Stomach (tissue), 9 donors: ENCODE data around the gene TRAF3IP3. TPM values are rescaled to one million over a fixed set of nuclear protein-coding genes. Genes with fewer than 3 reads are reported as not detected.

ENCODE experiments used
- DNase-seq, 2 donors: peaks; one replicate each; pipeline versions ENCODE4 v3.0.0 to v3.0.0-alpha.2; 2013 to 2019
- H3K27ac ChIP-seq, 5 donors: fragments of 200-600 bp in 4 of 5; sonication (generic) in 4 of 5; one replicate each; pipeline ENCODE4 v1.5.1; 2013 to 2019; ENCODE audit warnings: mild to moderate bottlenecking in 1 of 5, moderate library complexity in 1 of 5
- H3K27me3 ChIP-seq, 3 donors: fragments of 200-600 bp; sonication (generic); one replicate each; pipeline ENCODE4 v1.5.1; 2017 to 2019; ENCODE audit warnings: mixed run types in 1 of 3
- H3K36me3 ChIP-seq, 4 donors: fragments of 200-600 bp; sonication (generic); 1 replicate in 3 of 4; 2 replicates in 1 of 4; pipeline ENCODE4 v1.5.1; 2016 to 2019
- H3K4me1 ChIP-seq, 4 donors: fragments of 200-600 bp; sonication (generic); one replicate each; pipeline ENCODE4 v1.5.1; 2016 to 2019
- H3K4me3 ChIP-seq, 4 donors: fragments of 200-600 bp; sonication (generic) in 3 of 4; one replicate each; pipeline ENCODE4 v1.5.1; 2016 to 2019; ENCODE audit warnings: mild to moderate bottlenecking in 1 of 4
- H3K9me3 ChIP-seq, 4 donors: fragments of 200-600 bp; sonication (generic); one replicate each; pipeline ENCODE4 v1.5.1; 2016 to 2019
- CTCF ChIP-seq, 7 experiments: fragments of 450-650 bp in 4 of 7; fragments of 200-600 bp in 3 of 7; sonication (generic) in 3 of 7; IDR thresholded peaks; one replicate each; pipeline ENCODE4 v1.5.1; 2016 to 2019; ENCODE audit warnings: antibody characterized with exemption in 7 of 7, control low read depth in 2 of 7, mild to moderate bottlenecking in 1 of 7
- EP300 ChIP-seq: sonication (generic); formaldehyde crosslinking; IDR thresholded peaks from one replicate; pipeline ENCODE4 v1.6.1; 2017; ENCODE audit warnings: antibody characterized with exemption
- POLR2A ChIP-seq, 4 donors: fragments of 450-650 bp; IDR thresholded peaks; one replicate each; pipeline ENCODE4 v1.6.1; 2016; ENCODE audit warnings: antibody characterized with exemption in 4 of 4, control low read depth in 2 of 4, mild to moderate bottlenecking in 1 of 4, moderate library complexity in 1 of 4
- POLR2AphosphoS5 ChIP-seq, 3 donors: sonication (generic); formaldehyde crosslinking; IDR thresholded peaks; one replicate each; pipeline ENCODE4 v1.6.1; 2016; ENCODE audit warnings: antibody characterized with exemption in 3 of 3
- WGBS, 5 donors: extraction: QIAGEN DNeasy Blood & Tissue Kit in 3 of 5; methylation state at CpG; one replicate each; pipeline versions ENCODE4 v1.1.5 to v1.1.7; 2013 to 2018; 5-methylcytosine and 5-hydroxymethylcytosine counted together
- intact Hi-C: fragments of 100-400 bp; cut with DNase I; formaldehyde crosslinking; loops from one replicate; pipeline ENCODE4 v1.15.1; 2023; ENCODE audit warnings: low total_unique reads
- polyA plus RNA-seq, 3 donors: library from polyadenylated mRNA; stranded (reverse); fragments of 200-250 nt; gene quantifications; one replicate each; pipeline ENCODE4 v1.2.3, GENCODE V29; 2013
- total RNA-seq, 5 donors: library from RNA; depleted of rRNA; stranded (reverse); fragments of >200 nt; gene quantifications; one replicate each; pipeline versions ENCODE4 v1.1.0 to v1.2.3, GENCODE V29; 2014 to 2016
- donor health status: healthy with polysubstance abuse.
- donor health status: Bipolar disorder and iron deficiency.
- donor health status: healthy.

TRAF3IP3 gene
- total and polyA plus RNA-seq, 8 donors: 2.2 to 9.6 (median 3.3) TPM; not detected in 1

- DNase-seq: no peak
- H3K4me3 ChIP-seq: no peak overlapping the region
- intact Hi-C loops: no loop called here
- peak overlapping the region in 4 of 5 donors; percentile 73 to 84 (median 78) for H3K27ac ChIP-seq
- no peaks in the 10 kb centered on the region for H3K27me3 ChIP-seq
- TF ChIP-seq POLR2A (IDR thresholded peaks at IDR 0.05) (no peak), CTCF (IDR thresholded peaks at IDR 0.05) (no peak), EP300 (no peak), POLR2AphosphoS5 (IDR thresholded peaks at IDR 0.05) (no peak)
- H3K4me1 ChIP-seq: peaks cover 18 to 55% (median 31%) of the 10 kb centered on the region in 4 donors
- no peaks in the 10 kb centered on the region for H3K36me3 ChIP-seq
- H3K9me3 ChIP-seq: no peaks in the 10 kb centered on the region
These were observed 11.9 kb downstream of the TRAF3IP3 start for GRCh38 chr1:209767706-209768105.

- no peaks in the 10 kb centered on the region for H3K27me3 ChIP-seq
- intact Hi-C loops: no loop called here
- no peaks in the 10 kb centered on the region for H3K9me3 ChIP-seq
- WGBS, 5 donors: 69 to 87% (median 77%) methylated on average over 9 of the region's 9 CpGs
- H3K27ac ChIP-seq: peak overlapping the region in 4 of 5 donors; percentile 73 to 84 (median 78)
- H3K4me1 ChIP-seq: peaks cover 18 to 55% (median 31%) of the 10 kb centered on the region in 4 donors
- H3K36me3 ChIP-seq: no peaks in the 10 kb centered on the region
- peak overlapping the region; percentile 24 to 38 (median 28) for H3K4me3 ChIP-seq
- DNase-seq: peak; percentile 55 to 59
- TF ChIP-seq POLR2AphosphoS5 (IDR thresholded peaks at IDR 0.05): peak in 1 of 3 donors; percentile 6
- no peak for TF ChIP-seq CTCF (IDR thresholded peaks at IDR 0.05)
- no peak for TF ChIP-seq POLR2A (IDR thresholded peaks at IDR 0.05)
- no peak for TF ChIP-seq EP300
These were observed 12.5 kb downstream of the TRAF3IP3 start for GRCh38 chr1:209768354-209768774.

- peaks cover 18 to 55% (median 31%) of the 10 kb centered on the region in 4 donors for H3K4me1 ChIP-seq
- peak overlapping the region in 4 of 5 donors; percentile 73 to 84 (median 78) for H3K27ac ChIP-seq
- H3K36me3 ChIP-seq: no peaks in the 10 kb centered on the region
- no peaks in the 10 kb centered on the region for H3K27me3 ChIP-seq
- peak in 1 of 2 donors; percentile 85 for DNase-seq
- TF ChIP-seq POLR2AphosphoS5 (IDR thresholded peaks at IDR 0.05): peak; percentile 30 to 81 (median 34)
- TF ChIP-seq CTCF (IDR thresholded peaks at IDR 0.05): no peak
- peak; percentile 49 for TF ChIP-seq EP300
- no peaks in the 10 kb centered on the region for H3K9me3 ChIP-seq
- 16 to 47% (median 41%) methylated on average over 13 of the region's 13 CpGs for WGBS, 5 donors
- H3K4me3 ChIP-seq: peak overlapping the region; percentile 24 to 38 (median 28)
- intact Hi-C loops: no loop called here
These were observed 13.5 kb downstream of the TRAF3IP3 start for GRCh38 chr1:209769171-209769904.

GRCh38 chr1:209769971-209770370 lies 14.1 kb downstream of the TRAF3IP3 start:
- H3K9me3 ChIP-seq: no peaks in the 10 kb centered on the region
- 50 to 76% (median 62%) methylated on average over 7 of the region's 7 CpGs for WGBS, 5 donors

More at GRCh38 chr1:209769971-209770370, 14.1 kb downstream of the TRAF3IP3 start:
- no peak for TF ChIP-seq EP300
- TF ChIP-seq POLR2AphosphoS5 (IDR thresholded peaks at IDR 0.05): no peak
- TF ChIP-seq CTCF (IDR thresholded peaks at IDR 0.05): no peak
- TF ChIP-seq POLR2A (IDR thresholded peaks at IDR 0.05): no peak
- DNase-seq: no peak
- Histone ChIP-seq H3K27me3 (no peaks in the 10 kb centered on the region), H3K4me1 (peaks cover 18 to 55% (median 31%) of the 10 kb centered on the region in 4 donors), H3K36me3 (peaks cover 0 to under 1% (median 0%) of the 10 kb centered on the region in 4 donors), H3K4me3 (peak overlapping the region; percentile 24 to 38 (median 28)), H3K27ac (peak overlapping the region in 4 of 5 donors; percentile 73 to 84 (median 78))
- intact Hi-C loops: no loop called here
